Measurements from ENCODE around the gene MAGI1.
"Not testable (repeated sequence)": the region's sequence is repeated elsewhere in the genome, so short reads cannot be mapped to it uniquely, and the experiment has no call there.

The MAGI1 gene

DNA sequence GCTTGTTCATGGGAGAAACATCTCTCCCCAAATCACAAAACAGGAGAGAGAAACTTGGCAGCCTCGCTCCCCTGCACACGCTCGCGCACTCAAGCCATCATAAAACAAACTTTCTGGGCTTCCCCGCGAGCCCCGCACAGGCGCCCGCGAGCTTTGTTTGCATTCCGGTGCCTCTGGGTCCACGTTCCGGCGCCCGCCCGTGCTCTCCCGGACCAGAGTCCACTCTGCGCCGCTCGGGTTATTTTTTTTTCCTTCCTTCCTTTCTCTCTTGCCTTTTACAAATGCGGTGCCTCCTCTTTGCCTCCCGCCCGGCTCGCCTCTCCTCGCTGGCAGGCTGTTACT is 363 bp downstream of the MAGI1 start:
- DNase-seq (ENCODE audit: low read depth), result no peak

- no peak for DNase-seq (ENCODE audit: low read depth)
These were observed 740 bp downstream of the MAGI1 start for GRCh38 chr3:66037986-66038369.

DNA sequence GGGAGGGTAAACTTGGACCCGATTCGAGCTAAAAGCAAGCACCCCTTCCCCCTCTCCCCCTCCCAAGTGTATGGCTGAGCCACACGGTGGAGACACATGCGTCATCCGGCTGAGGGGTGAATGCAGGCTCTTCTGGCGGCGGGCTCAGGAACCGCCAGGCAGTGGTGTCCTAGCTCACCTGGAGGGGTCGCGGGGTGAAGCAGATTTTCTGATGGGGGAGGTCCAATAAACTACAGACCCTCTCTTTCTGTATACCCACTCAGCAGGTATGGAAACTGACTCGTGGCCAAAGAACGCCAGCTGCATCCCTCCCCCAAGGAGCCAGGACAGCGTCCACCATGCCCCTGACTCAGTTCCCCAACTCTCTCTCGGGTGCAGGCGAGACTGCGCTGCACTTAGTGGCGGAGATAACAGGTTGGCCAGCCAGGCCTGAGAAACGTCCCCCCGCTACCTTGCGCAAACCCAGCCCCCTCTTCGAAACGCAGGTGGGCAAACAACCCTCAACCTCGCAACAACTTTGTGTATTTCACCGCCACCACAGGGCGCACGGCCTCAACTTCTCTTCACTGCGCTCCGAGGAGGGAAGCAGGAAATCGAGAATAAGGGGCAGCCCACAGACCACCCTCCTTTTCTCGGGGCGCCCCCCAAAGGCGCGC is 1.3 kb downstream of the MAGI1 start:
- DNase-seq (ENCODE audit: low read depth), result no peak

DNA sequence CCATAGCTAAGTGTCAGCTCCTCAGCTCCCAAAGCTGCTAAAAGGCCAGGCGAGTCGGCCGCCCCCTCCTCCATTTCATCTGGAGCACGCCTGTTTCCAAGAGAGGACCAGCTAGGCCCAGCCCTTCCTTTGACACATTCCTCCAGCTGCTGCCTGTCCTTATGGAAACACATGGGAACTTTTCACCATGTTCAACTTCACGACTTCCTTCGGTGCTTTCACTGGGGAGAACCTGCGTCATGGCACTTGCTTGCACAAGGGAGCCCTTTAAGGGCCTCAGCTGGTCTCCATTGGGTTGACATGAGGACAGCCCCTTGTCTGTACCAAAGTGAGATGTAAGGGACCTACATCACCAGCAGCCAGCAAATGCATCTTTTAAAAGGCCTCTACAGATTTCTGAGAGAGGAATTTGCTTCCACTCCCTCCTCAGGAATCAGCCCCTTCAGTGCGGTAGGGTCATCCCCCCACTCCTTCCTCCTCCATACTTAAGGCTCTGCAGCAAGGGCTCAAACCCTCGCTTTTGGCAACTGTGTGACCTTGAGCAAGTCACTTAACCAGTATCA is 2.1 kb downstream of the MAGI1 start:
- no peak for DNase-seq (ENCODE audit: low read depth)

GRCh38 chr3:66035763-66036477 is 2.8 kb downstream of the MAGI1 start:
- no peak for DNase-seq (ENCODE audit: low read depth)

DNA sequence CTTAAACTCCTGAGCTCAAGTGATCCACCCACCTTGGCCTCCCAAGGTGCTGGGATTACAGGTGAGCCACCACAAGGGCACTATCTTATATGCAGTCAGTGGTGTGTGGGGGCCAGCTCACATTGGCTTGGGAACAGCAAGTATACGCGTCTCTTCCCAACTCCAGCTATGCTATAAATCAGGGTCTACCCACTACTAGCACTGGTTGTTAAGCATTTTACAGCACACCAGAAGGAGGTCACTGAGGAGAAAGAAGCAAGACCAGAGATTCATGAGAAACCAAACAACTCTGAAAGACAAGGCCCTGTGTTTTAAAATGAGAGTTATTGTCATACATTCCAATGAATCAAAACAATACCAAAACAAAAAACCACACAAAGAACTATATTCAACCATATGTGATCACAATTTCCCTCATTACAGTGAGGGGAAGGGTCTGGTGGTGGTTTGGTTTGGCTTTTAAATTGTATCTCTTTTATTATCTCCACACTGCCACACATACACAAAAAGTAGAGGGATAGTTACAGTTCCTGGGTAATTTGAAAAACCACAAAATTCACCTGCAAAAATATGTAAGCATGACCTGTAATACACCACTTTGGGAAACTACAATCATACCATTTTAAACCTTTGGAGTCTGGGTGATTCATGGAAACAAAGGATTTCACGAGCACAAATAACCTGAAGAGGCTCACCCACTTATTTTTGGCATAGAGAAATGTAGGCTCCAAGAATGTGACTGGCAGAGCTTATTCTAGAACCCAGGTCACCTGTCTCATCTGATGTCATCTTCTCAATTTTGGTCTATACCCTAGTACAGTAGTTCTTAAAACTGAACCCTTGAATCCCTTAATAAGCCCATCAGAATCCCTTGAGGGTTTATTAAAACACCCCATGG is 5.2 kb downstream of the MAGI1 start:
- DNase-seq (ENCODE audit: low read depth), result no peak

DNA sequence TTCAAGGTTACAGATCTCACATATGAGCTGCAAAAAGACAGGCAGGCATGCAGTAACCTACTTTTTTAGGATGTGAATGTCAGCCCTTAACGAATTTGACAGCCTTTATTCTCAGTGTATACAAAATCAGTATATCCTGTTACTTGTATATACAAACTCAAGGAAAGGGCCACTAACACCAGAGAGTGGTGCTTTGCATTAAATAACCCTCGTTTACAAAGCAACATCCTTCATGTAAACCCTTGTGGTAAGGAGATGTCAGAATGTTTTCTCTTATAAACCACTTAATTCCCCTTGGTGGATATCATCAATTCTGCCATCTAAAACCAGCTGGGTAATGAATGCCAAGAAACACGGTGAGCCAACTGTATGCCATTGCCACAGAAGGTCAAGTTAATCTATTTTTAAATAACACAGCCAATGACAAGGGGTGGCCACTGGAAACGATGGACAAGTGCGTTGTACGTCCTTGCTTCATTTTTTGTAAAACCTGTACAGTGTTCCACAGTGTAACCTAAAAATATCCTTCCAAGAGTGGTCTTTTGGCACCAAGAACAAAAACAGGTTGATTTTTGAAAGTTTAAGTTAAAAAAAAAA is 7.5 kb downstream of the MAGI1 start:
- DNase-seq (ENCODE audit: low read depth), result no peak

DNA sequence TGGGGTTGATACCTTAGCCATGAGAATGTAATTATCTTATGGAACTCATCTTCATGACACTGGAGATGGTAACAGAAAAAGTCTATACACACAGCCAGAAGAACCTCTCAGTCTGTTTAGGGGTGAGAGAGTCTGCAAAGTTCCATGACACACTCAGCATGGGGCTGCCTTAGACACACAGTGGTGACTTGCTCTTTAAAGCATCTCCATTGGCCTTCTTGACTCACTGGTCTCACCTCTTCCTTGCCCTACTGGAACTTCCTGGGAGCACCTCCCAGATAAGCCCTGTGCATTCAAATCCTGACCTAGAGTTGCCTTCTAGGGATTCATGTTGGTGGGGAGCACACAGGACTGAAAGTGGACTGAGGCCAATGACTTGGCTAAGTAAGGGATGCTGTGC is 9.3 kb downstream of the MAGI1 start:
- DNase-seq (ENCODE audit: low read depth), result no peak

GRCh38 chr3:66029014-66029413 is 9.7 kb downstream of the MAGI1 start:
- no peak for DNase-seq (ENCODE audit: low read depth)

DNA sequence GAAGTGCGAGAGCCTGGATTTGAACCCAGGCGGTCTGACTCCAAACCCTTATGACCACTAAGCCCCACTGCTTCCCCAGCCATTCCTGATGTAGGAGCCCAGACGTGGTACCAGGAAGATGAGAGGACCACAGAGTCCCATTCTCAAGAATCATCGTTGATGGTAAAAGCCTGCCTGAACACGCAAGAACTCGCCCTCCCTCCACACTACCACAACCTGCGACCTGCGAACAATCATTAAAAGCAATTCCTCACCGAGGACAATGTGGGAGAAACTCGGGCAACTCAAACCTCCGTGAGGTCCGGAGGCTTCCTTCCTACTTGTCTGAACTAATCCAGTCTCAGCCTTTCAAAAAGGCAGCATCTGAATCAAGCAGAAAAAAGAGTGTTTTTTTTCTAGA is 10.3 kb downstream of the MAGI1 start:
- DNase-seq (ENCODE audit: low read depth), result no peak

DNA sequence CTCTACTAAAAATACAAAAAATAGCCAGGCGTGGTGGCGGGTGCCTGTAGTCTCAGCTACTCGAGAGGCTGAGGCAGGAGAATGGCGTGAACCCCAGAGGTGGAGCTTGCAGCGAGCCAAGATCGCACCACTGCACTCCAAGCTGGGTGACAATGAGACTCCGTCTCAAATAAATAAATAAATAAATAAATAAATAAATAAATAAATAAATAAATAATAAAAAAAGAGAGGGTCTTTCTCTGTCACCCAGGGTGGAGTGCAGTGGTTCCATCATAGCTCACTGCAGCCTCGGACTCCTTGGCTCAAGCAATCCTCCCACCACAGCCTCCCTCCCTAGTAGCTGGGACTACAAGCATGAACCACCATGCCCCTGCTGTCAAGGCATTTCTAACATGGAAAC is 11.6 kb downstream of the MAGI1 start:
- DNase-seq (ENCODE audit: low read depth), result not testable (repeated sequence)

DNA sequence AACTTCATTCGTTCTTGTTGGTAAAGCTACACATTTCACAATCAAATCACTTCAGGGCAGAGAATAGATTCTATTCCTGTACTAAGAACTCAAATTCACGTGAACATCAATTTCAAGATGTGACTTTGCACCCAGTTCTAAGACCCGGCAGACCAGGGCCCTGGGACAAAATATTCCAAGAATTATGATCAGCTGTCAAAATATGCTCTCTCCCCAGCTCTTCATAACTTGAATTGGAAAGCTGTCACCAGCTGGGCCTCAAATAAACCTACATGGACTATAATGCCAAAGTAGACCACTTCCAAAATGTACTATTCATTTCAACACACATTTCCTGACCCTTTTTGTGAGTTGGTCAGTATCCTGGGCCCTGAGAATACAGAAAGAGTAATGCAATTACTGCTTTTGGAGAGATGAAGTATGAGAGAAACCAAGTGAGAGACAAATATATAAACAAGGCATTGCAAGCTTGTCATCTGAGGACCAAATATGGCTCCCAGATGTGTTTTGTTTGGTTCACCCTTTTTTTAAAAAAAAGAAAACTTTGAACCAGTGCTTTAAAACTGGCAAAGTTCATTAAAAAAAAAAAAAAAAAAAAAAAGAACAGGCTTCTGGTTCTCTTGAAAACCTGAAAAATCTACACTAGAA is 14.9 kb downstream of the MAGI1 start:
- no peak for DNase-seq (ENCODE audit: low read depth)

- DNase-seq (ENCODE audit: low read depth), result no peak
These were observed 15.5 kb downstream of the MAGI1 start for GRCh38 chr3:66023229-66023628.

- DNase-seq (ENCODE audit: low read depth), result no peak
These were observed 17.0 kb downstream of the MAGI1 start for GRCh38 chr3:66021731-66022131.

- DNase-seq (ENCODE audit: low read depth), result no peak
These were observed 18.8 kb downstream of the MAGI1 start for GRCh38 chr3:66019896-66020295.

GRCh38 chr3:66018057-66019033 is 20.4 kb downstream of the MAGI1 start:
- DNase-seq (ENCODE audit: low read depth), result no peak

- no peak for DNase-seq (ENCODE audit: low read depth)
These were observed 21.1 kb downstream of the MAGI1 start for GRCh38 chr3:66017591-66017990.

GRCh38 chr3:66017084-66017483 is 21.6 kb downstream of the MAGI1 start:
- no peak for DNase-seq (ENCODE audit: low read depth)

GRCh38 chr3:66015841-66016240 is 22.9 kb downstream of the MAGI1 start:
- no peak for DNase-seq (ENCODE audit: low read depth)

GRCh38 chr3:66014651-66015050 is 24.1 kb downstream of the MAGI1 start:
- DNase-seq (ENCODE audit: low read depth), result no peak

DNA sequence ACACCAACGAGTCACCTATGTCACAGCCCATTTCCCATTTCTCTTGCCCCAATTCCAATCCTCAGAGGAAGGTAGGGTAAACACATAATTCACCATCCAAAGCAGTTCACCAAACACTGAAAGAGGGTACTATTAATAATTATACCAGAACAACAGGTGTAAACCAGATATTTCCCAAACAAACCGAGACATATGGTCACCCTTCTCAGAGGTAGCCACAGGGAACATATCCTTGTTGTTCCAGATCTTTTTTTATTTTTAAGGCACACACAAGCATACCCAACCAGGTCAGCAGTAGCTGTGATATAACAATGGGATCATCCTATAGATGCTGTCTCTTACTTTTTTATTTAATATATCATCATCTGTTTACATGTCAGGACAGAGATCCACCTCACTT is 24.7 kb downstream of the MAGI1 start:
- DNase-seq (ENCODE audit: low read depth), result no peak

Measured in stimulated activated CD4-positive, alpha-beta T cell treated with anti-CD3 and anti-CD28 coated beads, Interleukin-2, amount 100 ng/mL, for 4 hours (primary cell).